ENCODE measurements around the gene IFT20.
"Not testable (repeated sequence)": the region's sequence is repeated elsewhere in the genome, so short reads cannot be mapped to it uniquely, and the experiment has no call there.

GRCh38 chr17:28338769-28339212 is 3.5 kb upstream of the IFT20 start:
- TF ChIP-seq CTCF (optimal IDR thresholded peaks at IDR 0.05 in 1 of 3, IDR thresholded peaks at IDR 0.05 in 1 of 3, conservative IDR thresholded peaks at IDR 0.05 in 1 of 3; ENCODE audit: extremely low read depth in 1 of 3, insufficient read depth in 2 of 3, low read length in 3 of 3); EZH2 (IDR thresholded peaks at IDR 0.05; ENCODE audit: low read length): not testable (repeated sequence)

Measured in keratinocyte (primary cell).